ENCODE data around the gene PIEZO2.

- TF ChIP-seq, protein P1, sequence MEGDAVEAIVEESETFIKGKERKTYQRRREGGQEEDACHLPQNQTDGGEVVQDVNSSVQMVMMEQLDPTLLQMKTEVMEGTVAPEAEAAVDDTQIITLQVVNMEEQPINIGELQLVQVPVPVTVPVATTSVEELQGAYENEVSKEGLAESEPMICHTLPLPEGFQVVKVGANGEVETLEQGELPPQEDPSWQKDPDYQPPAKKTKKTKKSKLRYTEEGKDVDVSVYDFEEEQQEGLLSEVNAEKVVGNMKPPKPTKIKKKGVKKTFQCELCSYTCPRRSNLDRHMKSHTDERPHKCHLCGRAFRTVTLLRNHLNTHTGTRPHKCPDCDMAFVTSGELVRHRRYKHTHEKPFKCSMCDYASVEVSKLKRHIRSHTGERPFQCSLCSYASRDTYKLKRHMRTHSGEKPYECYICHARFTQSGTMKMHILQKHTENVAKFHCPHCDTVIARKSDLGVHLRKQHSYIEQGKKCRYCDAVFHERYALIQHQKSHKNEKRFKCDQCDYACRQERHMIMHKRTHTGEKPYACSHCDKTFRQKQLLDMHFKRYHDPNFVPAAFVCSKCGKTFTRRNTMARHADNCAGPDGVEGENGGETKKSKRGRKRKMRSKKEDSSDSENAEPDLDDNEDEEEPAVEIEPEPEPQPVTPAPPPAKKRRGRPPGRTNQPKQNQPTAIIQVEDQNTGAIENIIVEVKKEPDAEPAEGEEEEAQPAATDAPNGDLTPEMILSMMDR (IDR thresholded peaks at IDR 0.05) = no peak
- TF ChIP-seq POLR2A (IDR thresholded peaks at IDR 0.05) = no peak
Measured at GRCh38 chr18:10979411-10979810, 170.0 kb downstream of the PIEZO2 start.

All from esophagus squamous epithelium (tissue), 4 donors.